ENCODE measurements around the gene RIBC2.
"Not testable (repeated sequence)": the region's sequence is repeated elsewhere in the genome, so short reads cannot be mapped to it uniquely, and the experiment has no call there.

Gene RIBC2

DNA sequence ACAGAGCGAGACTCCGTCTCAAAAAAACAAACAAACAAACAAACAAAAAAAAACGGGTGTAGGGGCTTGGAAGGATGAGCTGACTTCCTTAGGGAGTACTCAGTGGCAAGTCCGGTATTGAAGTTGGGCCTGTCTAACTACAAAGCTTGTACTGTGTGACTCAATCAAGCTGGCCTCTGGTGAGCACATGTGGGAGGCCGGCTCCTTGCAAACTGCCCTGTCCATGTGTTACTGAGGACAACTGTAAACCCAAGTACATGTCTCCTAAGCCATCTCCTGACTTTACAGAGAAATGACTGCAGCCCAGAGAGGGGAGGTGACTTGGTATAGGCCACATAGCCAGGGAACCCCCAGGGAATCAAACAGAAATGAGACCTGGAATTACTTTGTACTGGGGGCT is 11.6 kb downstream of the RIBC2 start:
- DNase-seq (ENCODE audit: low read depth in 2 of 2) = no peak

DNA sequence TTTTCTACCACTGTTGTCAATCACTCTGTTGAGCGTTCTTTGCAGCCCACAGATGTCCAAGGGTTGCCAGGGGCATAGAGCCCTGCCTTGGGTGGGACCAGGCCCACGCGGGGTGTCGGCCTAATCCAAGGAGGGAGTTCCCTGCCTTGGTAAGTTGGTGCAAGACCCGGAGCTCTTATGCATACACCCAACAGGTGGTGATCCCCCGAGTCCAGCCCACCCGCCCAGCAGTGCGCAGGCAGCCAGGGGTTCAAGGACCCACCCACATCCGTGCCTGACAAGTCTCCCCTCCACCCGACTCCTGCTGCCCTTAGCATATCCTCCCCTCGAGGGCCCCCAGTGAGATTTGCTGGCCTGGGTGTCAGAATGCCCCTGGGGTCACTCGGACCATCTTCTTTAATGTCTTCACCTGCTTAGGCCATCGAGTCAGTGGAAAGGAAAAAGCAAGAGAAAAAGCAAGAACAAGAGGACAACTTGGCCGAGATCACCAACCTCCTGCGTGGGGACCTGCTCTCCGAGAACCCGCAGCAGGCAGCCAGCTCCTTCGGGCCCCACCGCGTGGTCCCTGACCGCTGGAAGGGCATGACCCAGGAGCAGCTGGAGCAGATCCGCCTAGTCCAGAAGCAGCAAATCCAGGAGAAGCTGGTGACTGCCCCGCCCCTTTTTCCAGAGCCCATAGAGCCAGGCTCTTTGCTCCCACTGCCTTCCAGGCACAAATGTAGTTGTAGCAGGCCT is 12.2 kb downstream of the RIBC2 start:
- no peak for DNase-seq (ENCODE audit: low read depth in 2 of 2)

DNA sequence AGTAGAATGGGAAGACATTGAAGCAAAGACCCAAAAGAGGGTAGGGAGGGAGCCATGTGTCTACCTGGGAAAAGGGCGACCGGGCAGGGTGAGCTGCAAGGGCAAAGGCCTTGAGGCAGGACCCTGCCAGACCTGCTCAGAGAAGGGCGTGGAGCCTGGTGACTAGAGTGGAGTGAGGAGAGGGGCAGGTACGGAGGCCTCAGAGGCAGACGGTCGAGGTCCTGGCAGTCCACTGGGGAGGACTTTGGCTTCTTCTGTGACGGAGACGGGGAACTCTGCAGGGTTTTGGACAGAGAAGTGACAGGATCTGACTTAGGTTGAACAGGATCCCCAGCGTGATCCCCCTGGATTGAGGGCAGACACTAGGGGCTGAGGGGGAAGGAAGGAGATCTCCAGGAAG is 12.9 kb downstream of the RIBC2 start:
- DNase-seq (ENCODE audit: low read depth in 2 of 2) = no peak

DNA sequence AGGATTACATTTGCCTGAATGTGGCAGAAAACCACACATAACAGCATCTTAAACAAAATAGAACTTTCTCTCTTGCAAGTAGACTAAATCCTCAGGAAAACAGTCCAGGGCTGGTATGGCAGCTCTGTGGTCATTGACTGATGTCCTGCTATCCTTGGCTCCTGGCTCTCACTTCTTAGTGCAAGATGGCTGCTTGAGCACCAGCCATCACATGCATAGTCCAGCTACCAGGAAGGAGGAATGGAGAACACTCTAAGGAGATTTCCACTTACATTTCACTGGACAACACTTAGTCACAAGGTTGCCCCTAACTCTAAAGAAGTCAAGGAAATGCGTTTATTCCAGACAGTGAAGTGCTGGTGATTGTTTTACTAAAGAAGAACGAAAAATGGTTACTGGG is 13.6 kb downstream of the RIBC2 start:
- DNase-seq (ENCODE audit: low read depth in 2 of 2) = no peak

DNA sequence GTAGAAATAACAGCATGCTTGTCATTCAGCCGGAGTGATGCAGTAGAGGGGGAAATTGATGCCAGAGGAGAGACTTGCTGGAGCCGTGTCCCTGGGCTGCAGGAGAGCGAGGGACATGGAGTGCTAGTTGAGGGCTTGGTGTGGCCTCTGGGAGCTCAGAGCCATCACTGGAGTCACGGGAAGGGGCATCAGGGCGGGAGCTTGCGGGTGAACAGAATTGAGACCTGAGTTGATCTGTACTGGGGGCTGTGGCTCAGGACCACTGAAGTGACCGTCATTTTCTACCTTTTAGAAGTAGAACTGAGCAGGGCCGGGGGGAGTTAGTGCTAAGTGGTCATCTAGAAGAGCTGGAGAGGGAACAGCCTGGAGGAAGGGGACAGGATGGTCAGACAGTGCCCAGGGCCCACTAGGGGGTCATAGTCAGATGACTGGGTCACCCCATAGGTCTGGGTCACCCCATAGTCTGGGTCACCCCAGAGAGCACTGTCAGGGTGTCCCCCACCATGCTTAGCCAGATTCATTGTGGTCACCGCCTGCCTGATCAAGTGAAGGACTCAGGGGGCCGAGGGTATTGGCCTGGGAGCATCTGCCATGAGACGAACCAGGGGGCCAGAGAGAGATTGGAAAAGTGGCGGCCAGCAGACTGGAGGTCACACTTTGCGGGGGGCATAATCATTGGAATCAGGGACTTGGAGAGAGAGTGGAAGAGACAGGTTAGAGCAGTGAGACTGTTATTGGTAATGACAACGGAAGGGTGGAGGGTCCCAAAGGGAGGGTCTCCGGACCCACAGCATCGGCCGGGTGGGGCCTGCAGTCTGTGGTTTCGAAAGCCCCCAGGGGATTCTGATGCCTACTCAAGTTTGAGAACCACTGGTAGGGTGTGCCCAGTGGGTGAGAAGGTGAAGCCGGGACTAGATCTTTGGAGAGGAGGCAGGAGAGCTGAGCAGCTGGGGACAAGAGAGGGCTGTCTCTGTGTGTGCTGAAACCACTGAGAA is 15.2 kb downstream of the RIBC2 start:
- no peak for DNase-seq (ENCODE audit: low read depth in 2 of 2)

DNA sequence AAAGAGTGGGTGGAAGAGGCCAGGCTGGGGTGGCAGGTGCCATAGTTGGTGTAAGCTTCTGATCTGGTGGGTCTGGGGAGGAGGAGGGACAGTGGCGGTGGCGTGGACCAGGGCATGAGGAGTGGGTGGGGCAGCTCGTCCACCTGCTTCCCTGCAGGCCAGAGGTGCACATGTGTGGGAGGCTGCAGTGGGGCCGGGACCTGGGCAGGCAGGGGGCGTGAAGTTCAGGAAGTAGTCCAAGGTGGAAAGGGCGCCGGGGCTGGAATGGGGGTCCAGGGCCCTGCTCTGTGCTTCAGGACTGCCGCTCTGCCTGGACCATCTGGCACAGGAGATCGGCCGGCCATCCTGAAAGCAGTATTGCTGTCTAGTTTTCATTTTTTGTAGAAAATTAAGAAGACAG is 15.9 kb downstream of the RIBC2 start:
- no peak for DNase-seq (ENCODE audit: low read depth in 2 of 2)

DNA sequence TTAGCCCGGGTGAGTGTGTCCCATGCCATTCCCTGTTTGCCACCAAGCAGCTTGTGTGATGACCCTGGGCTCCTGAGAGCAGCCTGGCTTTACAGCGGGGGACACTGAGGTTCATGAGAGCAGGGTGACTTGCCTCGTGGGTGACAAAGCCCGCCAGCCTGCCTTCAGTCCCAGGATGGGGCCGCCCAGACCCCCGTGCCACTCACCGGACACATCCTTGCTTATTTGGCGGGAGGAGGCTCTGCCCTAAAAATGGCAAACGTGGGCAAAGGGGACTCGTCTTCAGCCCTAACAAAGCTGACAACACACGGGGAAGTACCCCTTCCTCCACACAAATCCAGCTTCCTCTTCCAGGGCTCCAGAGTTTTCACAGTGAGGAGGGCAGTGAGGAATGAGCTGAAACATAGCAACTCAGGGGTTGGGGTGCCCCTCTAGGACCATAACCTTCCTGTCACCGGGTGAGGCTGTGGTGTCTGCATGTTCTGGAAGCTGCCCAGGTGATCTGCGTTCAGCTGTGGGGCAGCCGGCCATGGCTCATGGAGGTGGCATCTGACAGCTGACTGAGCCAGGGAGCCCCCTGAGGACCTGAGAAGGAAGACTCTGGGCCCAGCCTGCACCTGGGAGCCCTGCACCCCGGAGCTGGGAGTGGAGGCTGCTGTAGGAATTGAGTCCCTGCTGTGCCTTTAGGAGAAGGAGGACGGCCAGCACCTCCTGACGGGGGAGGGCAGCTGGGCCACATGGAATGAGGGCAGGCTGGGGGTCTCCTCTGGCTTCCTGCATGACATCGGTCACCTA is 16.7 kb downstream of the RIBC2 start:
- no peak for DNase-seq (ENCODE audit: low read depth in 2 of 2)

DNA sequence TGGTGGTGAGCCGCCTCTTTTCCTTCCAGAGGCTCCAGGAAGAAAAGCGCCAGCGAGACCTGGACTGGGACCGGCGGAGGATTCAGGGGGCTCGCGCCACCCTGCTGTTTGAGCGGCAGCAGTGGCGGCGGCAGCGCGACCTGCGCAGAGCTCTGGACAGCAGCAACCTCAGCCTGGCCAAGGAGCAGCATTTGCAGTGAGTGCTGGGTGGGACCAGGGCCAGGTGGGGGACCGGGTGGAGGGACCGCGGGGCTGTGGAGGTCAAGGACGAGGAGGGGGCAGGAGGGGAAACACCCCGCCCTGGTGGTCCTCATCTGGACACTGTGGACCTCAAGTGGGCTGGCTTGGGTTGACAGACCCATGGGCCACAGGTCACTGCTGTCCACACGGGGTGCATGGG is 17.4 kb downstream of the RIBC2 start:
- DNase-seq (ENCODE audit: low read depth in 2 of 2) = no peak

DNA sequence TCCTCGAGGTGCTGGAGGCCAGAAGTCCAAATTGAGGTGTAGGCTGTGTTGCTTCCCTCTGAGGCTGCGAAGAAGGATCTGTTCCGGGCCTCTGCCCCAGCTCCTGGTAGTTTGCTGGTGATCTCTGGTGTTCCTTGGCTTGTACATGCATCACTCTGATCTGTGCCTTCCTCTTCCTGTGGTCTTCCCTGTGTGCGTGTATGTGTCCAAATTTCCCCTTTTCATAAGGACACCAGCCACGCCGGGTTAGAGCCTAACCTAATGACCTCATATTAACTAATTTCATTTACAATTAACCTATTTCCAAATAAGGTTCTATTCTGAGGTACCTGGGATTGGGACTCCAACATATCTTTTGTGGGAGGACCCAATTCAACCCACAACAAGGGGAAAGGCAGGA is 21.5 kb downstream of the RIBC2 start:
- no peak for DNase-seq (ENCODE audit: low read depth in 2 of 2)

DNA sequence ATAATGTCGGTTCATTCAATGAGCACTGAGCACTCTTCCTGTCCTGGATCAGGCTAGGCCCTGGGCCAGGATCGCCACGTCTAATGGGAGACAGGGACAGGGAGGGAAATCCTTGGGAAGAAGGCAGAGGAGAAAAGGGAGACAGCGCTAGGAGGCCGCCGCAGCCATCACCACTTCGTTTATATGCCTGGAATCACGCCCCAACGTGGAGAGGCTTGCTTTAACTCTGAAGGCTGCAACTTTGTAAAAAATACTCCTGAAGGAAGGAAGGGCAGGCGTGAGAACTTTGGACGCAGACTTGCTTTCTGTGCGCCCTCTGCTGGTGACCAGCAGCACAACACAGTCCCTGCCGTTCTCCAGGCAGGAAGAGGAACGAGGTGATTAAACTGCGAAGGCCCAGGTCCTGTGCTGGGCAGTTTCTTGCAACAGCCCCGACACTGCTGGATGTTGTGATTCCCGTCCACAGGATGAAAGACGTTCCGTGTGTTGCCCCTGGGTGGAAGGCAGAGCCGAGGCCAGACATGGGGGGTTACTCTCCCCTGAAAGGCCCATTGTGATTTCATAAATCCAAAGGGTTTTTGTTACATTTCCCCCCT is 22.1 kb downstream of the RIBC2 start:
- DNase-seq (ENCODE audit: low read depth in 2 of 2) = peak; percentile 61 to 67

DNA sequence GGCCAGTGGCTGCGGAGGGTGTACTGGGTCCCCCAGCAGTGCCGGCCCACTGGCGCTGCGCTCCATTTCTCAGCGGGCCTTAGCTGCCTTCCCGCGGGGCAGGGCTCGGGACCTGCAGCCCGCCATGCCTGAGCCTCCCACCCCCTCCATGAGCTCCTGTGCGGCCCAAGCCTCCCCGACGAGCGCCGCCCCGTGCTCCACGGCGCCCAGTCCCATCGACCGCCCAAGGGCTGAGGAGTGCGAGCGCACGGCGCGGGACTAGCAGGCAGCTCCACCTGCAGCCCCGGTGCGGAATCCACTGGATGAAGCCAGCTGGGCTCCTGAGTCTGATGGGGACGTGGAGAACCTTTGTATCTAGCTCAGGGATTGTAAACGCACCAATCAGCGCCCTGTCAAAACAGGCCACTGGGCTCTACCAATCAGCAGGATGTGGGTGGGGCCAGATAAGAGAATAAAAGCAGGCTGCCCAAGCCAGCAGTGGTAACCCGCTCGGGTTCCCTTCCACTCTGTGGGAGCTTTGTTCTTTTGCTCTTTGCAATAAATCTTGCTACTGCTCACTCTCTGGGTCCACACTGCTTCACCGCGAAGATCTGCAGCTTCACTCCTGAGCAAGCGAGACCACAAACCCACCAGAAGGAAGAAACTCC is 23.5 kb downstream of the RIBC2 start:
- DNase-seq (ENCODE audit: low read depth in 2 of 2) = not testable (repeated sequence)

DNA sequence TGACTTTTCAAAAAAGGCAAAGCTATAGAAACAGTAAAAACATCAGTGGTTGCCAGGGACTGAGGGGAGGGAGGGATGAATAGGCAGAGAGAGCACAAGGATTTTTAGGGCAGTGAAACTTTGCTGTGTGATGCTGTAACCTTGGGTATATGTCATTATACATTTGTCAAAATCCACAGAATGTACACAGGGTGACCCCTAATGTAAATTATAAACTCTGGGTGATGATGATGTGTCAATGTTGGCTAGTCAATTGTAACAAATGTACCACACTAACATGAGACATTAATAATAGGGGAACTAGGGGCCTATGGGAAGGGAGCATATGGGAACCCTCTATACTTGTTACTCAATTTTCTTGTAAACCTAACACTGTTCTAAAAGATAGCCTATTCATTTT is 24.8 kb downstream of the RIBC2 start:
- DNase-seq (ENCODE audit: low read depth in 2 of 2) = no peak

DNA sequence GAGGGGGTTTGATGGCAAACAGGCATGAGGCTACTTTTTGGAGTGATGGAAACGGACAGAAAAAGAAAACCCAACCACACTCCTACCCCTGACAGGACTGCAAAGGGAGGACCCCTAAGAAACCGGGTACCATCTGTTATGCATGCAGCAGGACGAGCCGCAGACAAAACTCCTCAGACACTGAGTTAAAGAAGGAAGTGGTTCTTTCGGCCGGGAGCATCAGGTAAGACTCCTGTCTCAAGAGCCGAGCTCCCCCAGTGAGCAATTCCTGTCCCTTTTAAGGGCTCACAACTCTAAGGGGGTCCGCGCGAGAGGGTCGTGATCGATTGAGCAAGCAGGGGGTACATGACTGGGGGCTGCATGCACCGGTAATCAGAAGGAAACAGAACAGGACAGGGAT is 27.2 kb downstream of the RIBC2 start:
- DNase-seq (ENCODE audit: low read depth in 2 of 2) = not testable (repeated sequence)

DNA sequence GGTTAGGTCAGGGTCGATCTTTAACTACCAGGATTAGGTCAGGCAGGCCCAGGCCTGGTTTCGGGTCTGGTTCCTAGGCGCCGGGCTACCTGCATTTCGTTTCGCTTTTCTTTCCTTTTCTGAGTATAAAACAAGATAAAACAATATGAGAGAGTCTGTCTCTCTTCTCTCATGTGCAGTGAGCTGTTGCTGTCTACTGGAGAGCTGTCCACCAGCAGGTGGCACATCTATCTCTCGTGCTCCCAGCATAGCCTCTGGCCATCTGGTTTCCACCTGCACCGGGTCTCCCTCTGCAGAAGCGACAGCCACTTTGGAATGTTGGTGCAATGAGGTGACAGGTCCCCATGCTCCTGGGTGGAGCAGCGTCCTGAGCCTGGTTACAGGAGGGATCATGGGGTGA is 27.6 kb downstream of the RIBC2 start:
- DNase-seq (ENCODE audit: low read depth in 2 of 2) = no peak

DNA sequence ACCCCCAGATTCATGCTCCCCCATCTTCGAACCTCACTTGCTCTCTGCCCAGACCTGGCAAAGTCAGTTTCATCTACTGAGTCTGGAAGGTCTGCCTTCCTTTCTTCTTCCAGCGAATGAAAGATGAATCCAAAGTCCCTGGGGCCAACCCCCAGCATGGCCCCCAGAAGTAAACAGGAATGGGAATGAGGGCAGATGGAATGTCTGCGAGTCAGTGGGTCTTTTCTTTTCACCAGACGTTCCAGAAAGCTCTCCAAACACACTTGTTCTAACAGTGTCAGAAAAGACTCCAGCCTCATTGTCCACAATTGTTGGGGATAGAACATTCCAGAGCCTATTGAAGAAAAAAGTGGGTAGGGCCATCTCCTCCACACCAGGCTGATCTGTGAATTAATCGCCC is 28.6 kb downstream of the RIBC2 start:
- DNase-seq (ENCODE audit: low read depth in 2 of 2) = no peak

DNA sequence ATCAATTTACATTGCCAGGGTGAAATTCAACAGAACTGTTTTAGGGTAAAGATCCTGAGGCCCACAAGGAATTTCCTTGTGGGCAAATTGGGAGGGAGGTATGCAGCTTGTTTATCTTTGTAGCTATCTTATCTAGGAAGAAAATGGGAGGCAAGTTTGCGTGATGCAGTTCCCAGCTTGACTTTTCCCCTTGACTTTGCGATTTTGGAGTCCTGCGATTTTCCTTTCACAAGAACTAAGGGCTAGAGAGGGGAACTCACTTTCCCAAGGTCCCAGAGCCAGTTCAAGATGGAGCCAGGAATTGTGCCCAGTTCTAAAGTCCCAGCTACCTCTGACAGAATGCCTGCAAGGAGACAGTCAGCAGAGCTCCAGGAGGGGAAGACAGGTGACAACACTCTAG is 30.7 kb downstream of the RIBC2 start:
- DNase-seq (ENCODE audit: low read depth in 2 of 2) = no peak

DNA sequence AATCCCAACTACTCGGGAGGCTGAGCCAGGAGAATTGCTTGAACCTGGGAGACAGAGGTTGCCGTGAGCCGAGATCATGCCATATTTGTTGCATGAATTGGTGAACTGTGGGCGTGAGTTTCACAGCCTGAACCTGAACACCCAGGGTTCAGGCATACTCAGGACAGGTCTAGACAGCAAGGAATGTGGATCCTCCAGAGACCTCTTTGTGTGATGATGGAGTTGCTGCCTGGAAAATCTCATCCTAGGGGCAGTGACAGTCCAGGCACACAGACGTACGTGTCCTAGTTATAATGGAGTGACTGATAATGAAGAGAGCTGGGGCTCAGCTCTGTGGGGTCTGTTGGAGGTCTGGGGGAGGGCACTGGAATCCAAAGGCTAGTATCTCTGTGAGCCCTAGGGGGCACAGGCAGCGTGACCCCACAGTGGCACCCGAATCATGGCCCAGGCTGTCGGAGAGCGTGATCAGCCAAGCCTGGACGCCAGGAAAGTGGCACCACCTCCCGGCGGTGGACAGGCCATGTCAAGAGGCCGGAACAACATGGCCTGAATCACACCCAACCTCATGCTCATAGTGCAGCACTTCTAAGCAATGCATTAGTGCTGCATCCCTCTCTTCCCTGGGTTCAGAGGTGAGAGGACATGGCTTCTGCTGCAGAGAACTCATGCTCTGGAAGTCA is 31.7 kb downstream of the RIBC2 start:
- no peak for DNase-seq (ENCODE audit: low read depth in 2 of 2)

DNA sequence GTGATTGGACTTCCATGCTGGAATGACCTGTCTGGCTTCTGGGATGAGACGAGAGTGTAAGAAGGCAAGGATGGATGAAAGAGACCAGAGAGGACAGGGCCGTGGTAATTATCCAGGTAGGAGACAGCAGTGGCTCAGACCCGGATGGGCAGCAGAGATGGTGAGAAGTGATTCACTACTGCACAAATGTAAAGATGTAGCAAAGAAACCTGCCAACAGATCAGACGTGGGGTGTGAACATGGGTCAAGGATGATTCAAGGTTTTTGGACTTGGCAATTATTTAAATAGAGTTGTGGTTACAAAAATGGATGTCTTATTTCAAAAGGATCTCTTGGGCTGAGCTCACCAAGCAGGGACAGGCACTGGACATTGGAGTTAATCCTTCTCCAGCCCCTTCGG is 32.7 kb downstream of the RIBC2 start:
- DNase-seq (ENCODE audit: low read depth in 2 of 2) = no peak

DNA sequence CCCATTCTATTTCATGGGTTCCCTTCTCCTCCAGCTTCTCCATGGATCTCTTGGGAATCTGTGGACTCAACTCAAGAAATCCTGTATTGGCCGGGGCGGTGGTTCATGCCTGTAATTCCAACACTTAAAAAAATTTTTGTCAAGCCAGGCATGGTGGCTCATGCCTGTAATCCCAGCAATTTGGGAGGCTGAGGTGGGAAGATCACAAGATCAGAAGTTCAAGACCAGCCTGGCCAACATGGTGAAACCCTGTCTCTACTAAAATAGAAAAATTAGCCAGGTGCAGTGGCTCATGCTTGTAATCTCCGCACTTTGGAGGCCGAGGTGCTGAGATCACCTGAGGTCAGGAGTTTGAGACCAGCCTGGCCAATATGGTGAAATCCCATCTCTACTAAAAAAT is 34.1 kb downstream of the RIBC2 start:
- DNase-seq (ENCODE audit: low read depth in 2 of 2) = not testable (repeated sequence)

DNA sequence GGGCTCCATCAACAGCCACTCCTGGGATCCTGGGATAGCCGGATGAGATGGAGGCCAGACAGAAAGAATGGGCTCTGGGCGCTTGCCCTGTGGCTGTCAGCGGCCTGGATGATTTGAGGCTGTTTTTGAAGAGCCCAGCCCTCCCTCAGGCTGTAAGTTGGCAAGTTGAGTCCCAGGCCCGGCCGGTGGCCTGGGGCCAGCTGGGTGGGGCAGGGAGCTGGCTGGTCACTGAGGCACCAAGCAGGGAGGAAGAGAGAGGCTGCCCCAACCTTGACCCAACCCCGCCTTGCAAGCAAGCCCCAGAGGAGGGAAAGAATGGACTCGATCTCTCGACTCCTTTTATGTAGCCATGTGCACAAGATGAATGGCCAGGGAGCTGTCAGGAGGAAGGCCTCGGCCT is 34.9 kb downstream of the RIBC2 start:
- DNase-seq (ENCODE audit: low read depth in 2 of 2) = no peak

DNA sequence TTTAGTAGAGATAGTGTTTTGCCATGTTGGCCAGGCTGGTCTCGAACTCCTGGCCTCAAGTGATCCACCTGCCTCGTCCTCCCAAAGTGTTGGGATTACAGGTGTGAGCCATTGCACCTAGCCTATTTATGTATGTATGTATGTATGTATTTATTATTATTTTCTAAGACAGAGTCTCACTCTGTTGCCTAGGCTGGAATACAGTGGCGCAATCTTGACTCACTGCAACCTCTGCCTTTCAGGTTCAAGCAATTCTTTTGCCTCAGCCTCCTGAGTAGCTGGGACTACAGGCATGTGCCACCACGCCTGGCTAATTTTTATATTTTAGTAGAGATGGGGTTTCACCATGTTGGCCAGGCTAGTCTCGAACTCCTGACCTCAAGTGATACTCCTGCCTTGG is 35.9 kb downstream of the RIBC2 start:
- not testable (repeated sequence) for DNase-seq (ENCODE audit: low read depth in 2 of 2)

Data from stimulated activated CD8-positive, alpha-beta memory T cell treated with anti-CD3 and anti-CD28 coated beads, Interleukin-7, amount 100 ng/mL, for 4 hours (primary cell).